NCI-H1694 treated with DMSO at 0.1 percent for 48 hours (cell line): ENCODE results near the gene ARHGAP22.

Experiments used
- DNase-seq: peaks from one replicate; lab custom pipeline; 2025; lab: John Stamatoyannopoulos, UW

Gene ARHGAP22

GRCh38 chr10:48633381-48634197 is 28.7 kb upstream of the ARHGAP22 start:
- DNase-seq, result no peak

DNA sequence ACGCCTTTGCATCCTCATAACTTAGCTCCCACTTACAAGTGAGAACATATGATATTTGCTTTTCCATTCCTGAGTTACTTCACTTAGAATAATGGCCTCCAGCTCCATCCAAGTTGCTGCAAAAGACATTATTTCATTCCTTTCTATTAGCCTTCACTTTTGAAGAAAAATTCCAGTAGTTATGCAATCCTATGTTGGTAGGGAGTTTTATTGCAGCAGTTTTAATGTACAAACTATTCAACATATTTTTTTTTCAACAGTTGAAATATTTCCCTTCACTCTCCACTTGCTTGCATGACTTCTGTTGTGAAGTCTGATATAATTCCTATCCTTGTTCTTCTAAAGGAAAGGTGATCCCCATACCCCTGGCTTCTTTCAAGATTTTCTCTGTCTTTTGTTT is 27.3 kb upstream of the ARHGAP22 start:
- no peak for DNase-seq

- peak; percentile 62 for DNase-seq
These were observed 23.2 kb upstream of the ARHGAP22 start for GRCh38 chr10:48627984-48628609.

- DNase-seq, result no peak
These were observed 22.3 kb upstream of the ARHGAP22 start for GRCh38 chr10:48626986-48627731.

- no peak for DNase-seq
These were observed 21.6 kb upstream of the ARHGAP22 start for GRCh38 chr10:48626447-48626846.

DNA sequence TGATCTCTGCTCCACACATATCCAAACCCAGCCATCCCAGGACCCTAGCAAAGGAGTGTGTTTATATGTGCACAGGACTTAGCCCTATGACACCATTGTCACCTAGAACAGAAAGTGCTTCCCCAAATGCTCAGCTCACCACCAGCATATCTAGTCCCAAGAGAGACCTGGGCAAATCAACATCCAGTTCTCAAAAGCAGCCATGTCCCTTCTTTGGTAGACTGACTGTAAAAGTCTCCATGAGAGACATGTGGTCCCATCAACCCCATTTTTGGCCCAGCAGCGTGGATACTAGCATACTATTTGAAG is 20.9 kb upstream of the ARHGAP22 start:
- no peak for DNase-seq

GRCh38 chr10:48623607-48624132 is 18.8 kb upstream of the ARHGAP22 start:
- no peak for DNase-seq

GRCh38 chr10:48623009-48623408 is 18.1 kb upstream of the ARHGAP22 start:
- DNase-seq, result no peak

GRCh38 chr10:48620719-48621118 is 15.8 kb upstream of the ARHGAP22 start:
- DNase-seq, result no peak

DNA sequence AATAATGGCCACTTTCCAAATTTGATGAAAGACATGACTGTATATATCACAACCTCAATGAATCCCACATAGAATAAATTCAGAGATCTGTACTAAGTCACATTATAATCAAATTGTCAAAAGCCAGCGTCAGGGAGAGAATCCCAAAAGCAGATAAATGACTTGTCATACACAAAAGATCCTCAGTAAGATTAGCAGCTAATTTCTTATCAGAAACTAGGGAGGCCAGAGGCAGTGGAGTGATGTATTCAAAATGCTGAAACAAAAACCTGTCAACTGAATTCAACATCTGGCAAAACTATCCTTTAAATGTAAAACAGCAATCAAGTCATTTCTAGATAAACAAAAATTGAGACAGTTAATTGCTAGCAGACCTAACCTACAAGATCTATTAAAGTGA is 11.6 kb upstream of the ARHGAP22 start:
- no peak for DNase-seq

DNA sequence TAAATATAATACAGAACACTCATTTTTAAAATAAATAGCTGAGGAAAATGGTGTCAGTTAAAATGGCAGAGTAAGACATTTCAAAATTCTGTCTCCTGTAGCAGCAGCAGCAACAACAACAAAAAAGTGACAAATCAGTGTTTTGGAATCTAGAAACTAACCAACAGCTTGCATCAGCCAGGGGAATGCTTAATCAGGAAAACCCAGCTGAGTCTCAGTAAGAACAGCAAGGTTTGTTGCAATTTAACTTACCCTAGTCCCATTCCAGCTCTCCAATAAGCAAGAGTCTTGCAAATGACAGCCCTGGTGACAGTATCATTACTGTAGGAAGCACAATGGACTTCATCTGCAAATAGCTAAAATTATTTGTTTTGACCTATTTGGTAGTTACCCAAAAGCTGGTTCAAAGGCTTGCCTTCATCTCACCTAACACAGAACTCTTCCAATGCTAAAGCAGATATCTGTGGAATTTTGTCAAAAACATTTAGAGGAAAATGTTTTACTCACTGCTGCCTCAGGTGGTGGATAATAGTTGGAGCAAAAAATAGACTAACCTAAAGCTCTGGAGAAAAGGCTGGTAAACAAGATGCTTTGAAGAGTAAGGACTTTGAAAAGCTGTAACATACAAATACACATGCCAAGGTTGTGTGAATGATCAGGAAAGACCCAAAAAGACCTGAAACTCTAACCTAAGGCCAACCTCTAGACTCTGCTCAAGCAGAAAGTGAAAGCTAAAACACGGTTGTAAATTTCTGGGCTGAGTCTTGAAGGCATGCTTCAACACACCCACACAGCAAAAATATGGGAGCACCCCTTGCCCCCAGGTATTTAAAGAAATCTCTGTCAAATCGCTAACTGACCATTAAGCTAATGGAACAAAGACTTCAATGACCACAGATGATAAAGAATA is 9.9 kb upstream of the ARHGAP22 start:
- no peak for DNase-seq

GRCh38 chr10:48613016-48613415 is 8.1 kb upstream of the ARHGAP22 start:
- DNase-seq, result no peak

DNA sequence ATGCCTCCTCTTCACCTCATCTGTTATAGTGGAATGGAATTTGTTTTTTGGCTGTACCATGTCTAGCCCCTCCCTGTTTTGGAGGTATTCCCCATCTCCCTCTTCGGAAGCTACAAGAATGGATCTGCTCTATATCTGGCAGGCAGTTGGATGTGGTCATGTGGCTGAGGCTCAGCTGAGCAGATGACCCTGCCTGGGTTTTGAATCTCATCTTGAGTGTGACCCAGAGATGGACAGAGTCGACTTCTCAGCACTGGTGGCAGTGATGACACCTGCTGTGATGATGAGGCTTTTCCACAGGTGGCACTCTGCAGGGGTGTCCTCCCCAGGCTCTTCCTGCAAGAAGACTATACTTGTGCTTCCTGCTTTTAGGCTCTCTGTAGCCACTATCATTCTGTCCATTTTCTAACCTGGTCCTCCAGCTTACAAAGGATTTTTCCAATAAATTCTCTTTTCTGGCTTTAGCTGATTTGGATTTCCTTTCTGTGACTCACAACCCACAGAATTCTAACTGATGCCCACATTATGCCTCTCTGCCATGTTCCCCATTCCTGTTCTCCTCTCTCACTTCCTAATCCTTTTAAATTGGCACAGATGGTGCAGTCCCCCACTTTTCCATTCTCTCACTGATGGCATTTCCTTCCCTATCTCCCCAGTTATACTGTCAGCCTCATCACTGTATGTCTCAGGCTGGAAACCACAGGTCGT is 7.5 kb upstream of the ARHGAP22 start:
- DNase-seq, result no peak

- no peak for DNase-seq
These were observed 6.3 kb upstream of the ARHGAP22 start for GRCh38 chr10:48611133-48611532.

DNA sequence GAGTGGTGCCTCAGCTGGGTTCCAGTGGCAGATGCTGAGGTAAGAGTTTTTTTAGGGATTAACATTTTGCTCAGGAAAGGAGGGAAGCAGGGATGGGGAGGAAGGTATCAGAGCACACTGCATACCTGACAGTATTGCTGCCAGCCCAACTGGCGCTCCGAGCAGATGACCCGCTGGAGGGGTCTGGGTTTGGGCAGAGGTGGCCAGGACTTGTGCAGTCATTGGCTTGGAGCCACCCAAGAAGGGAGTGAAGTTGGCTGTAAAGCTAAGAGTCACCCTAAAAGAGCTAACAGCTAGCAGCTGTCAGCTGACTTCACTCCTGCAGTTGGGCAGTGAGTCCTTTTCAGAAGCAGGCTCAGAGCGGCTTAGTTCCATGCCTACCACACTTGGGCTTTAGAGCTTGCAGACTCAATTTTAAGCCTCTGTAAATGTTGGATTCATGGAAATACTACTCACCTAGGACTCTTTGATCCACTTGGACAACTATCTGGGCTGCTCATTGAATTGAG is 5.8 kb upstream of the ARHGAP22 start:
- DNase-seq, result no peak

- DNase-seq, result no peak
These were observed 5.2 kb upstream of the ARHGAP22 start for GRCh38 chr10:48609899-48610584.

- no peak for DNase-seq
These were observed 4.6 kb upstream of the ARHGAP22 start for GRCh38 chr10:48609441-48609840.

- DNase-seq, result no peak
These were observed 4.1 kb upstream of the ARHGAP22 start for GRCh38 chr10:48608976-48609375.

- DNase-seq, result peak; percentile 9
These were observed 3.4 kb upstream of the ARHGAP22 start for GRCh38 chr10:48608279-48608681.
